ENCODE results near the gene SNTG2. TPM values are rescaled to one million over a fixed set of nuclear protein-coding genes. Genes with fewer than 3 reads are reported as not detected.

Gene SNTG2
- polyA plus RNA-seq, 3 donors: not detected

GRCh38 chr2:1016500-1016899 lies 65.9 kb downstream of the SNTG2 start:
- H3K9me3 ChIP-seq (replicated peaks in 1 of 2; ENCODE audit: control insufficient read depth in 1 of 2, insufficient read depth in 1 of 2, low read length in 2 of 2): no peaks in the 10 kb centered on the region
- Mint-ChIP-seq H3K9me3 (peaks cover 0 to 2% (median 0%) of the 10 kb centered on the region in 7 donors), H3K27ac (no peak overlapping the region), H3K36me3 (no peaks in the 10 kb centered on the region), H3K4me1 (no peaks in the 10 kb centered on the region), H3K27me3 (ENCODE audit: low read depth in 3 of 3) (peaks cover 0 to 3% (median 0%) of the 10 kb centered on the region in 3 donors), H3K4me3 (no peak overlapping the region)
- H3K27me3 ChIP-seq (ENCODE audit: control insufficient read depth in 2 of 2, insufficient read depth in 2 of 2, low read length in 2 of 2): no peaks in the 10 kb centered on the region
- no peak overlapping the region for H3K27ac ChIP-seq (ENCODE audit: low read depth in 1 of 2, low read length in 2 of 2)
- H2AFZ ChIP-seq (ENCODE audit: insufficient read depth, low read depth, low read length, poor library complexity, severe bottlenecking): no peak overlapping the region
- TF ChIP-seq CTCF (IDR thresholded peaks at IDR 0.05): no peak
- no peaks in the 10 kb centered on the region for H3K79me2 ChIP-seq (ENCODE audit: insufficient read depth, low read length)
- H3K36me3 ChIP-seq (replicated peaks in 1 of 2; ENCODE audit: control insufficient read depth in 1 of 2, insufficient read depth in 2 of 2, low read length in 2 of 2): no peaks in the 10 kb centered on the region
- H3K4me2 ChIP-seq (replicated peaks; ENCODE audit: extremely low read depth, low read length, poor library complexity, severe bottlenecking): no peak overlapping the region
- H3K4me3 ChIP-seq (replicated peaks in 1 of 3; ENCODE audit: low read depth in 2 of 3, low read length in 3 of 3): no peak overlapping the region
- no peak for DNase-seq
- no peak overlapping the region for H3K9ac ChIP-seq (ENCODE audit: insufficient read depth, low read length, poor library complexity, severe bottlenecking)
- no peaks in the 10 kb centered on the region for H4K20me1 ChIP-seq (ENCODE audit: insufficient read depth, low read length)
- intact Hi-C loops (cut with micrococcal nuclease): no loop called here
- WGBS (ENCODE audit: insufficient coverage): 100% methylated on average over 4 of the region's 8 CpGs
- H3K4me1 ChIP-seq (ENCODE audit: control insufficient read depth in 1 of 2, insufficient read depth in 2 of 2, low read length in 2 of 2): no peaks in the 10 kb centered on the region

- Mint-ChIP-seq H3K27ac (no peak overlapping the region), H3K4me3 (no peak overlapping the region), H3K27me3 (ENCODE audit: low read depth in 3 of 3) (peaks cover 0 to 3% (median 0%) of the 10 kb centered on the region in 3 donors), H3K36me3 (no peaks in the 10 kb centered on the region), H3K4me1 (no peaks in the 10 kb centered on the region), H3K9me3 (peaks cover 0 to 4% (median 0%) of the 10 kb centered on the region in 7 donors)
- Histone ChIP-seq H3K27me3 (ENCODE audit: control insufficient read depth in 2 of 2, insufficient read depth in 2 of 2, low read length in 2 of 2) (no peaks in the 10 kb centered on the region), H3K4me1 (ENCODE audit: control insufficient read depth in 1 of 2, insufficient read depth in 2 of 2, low read length in 2 of 2) (no peaks in the 10 kb centered on the region), H3K9me3 (replicated peaks in 1 of 2; ENCODE audit: control insufficient read depth in 1 of 2, insufficient read depth in 1 of 2, low read length in 2 of 2) (no peaks in the 10 kb centered on the region), H3K36me3 (replicated peaks in 1 of 2; ENCODE audit: control insufficient read depth in 1 of 2, insufficient read depth in 2 of 2, low read length in 2 of 2) (no peaks in the 10 kb centered on the region), H2AFZ (ENCODE audit: insufficient read depth, low read depth, low read length, poor library complexity, severe bottlenecking) (no peak overlapping the region), H3K4me2 (replicated peaks; ENCODE audit: extremely low read depth, low read length, poor library complexity, severe bottlenecking) (no peak overlapping the region), H3K4me3 (replicated peaks in 1 of 3; ENCODE audit: low read depth in 2 of 3, low read length in 3 of 3) (no peak overlapping the region), H3K27ac (ENCODE audit: low read depth in 1 of 2, low read length in 2 of 2) (no peak overlapping the region), H3K79me2 (ENCODE audit: insufficient read depth, low read length) (no peaks in the 10 kb centered on the region), H4K20me1 (ENCODE audit: insufficient read depth, low read length) (no peaks in the 10 kb centered on the region), H3K9ac (ENCODE audit: insufficient read depth, low read length, poor library complexity, severe bottlenecking) (no peak overlapping the region)
- TF ChIP-seq CTCF (IDR thresholded peaks at IDR 0.05): no peak
- no peak for DNase-seq
- WGBS (ENCODE audit: insufficient coverage): 100% methylated on average over 1 of the region's 6 CpGs
- intact Hi-C loops (cut with micrococcal nuclease): no loop called here
These were observed 67.2 kb downstream of the SNTG2 start for GRCh38 chr2:1017827-1018226.

Measured in CD14-positive monocyte (primary cell).